OCI-LY7 (cell line): Measurements from ENCODE around the gene ZNF155. TPM values are rescaled to one million over a fixed set of nuclear protein-coding genes. Genes with fewer than 3 reads are reported as not detected.

Source experiments
- BruUV-seq: library from RNA; stranded (reverse); fragments of 400-500 nt; replicated peaks from 2 replicates; lab custom pipeline; 2021; lab: Mats Ljungman, UMichigan
- CTCF ChIA-PET: fragments of 300-600 bp; sonication (Branson Sonifier 250); formaldehyde crosslinking; loops from one replicate; lab custom pipeline; 2022; ENCODE audit warnings: antibody characterized with exemption; ENCODE audit not compliant: unreplicated experiment; lab: Charles Lee
- POLR2A ChIA-PET: fragments of 300-600 bp; sonication (Branson Sonifier 250); formaldehyde crosslinking; loops from one replicate; lab custom pipeline; 2022; ENCODE audit warnings: antibody characterized with exemption; lab: Charles Lee
- DNase-seq: peaks from one replicate; pipeline ENCODE4 v3.0.0-alpha.2; 2015; ENCODE audit warnings: low spot score
- H2AFZ ChIP-seq: fragments of 200-600 bp; sonication (generic), shearing (Covaris generic); 2 replicates; pipeline ENCODE4 v1.6.1; 2014; ENCODE audit warnings: mild to moderate bottlenecking, antibody characterized with exemption, low read length, moderate library complexity
- H3K27ac ChIP-seq: fragments of 200-600 bp; sonication (generic); 2 replicates; pipeline ENCODE4 v1.5.1; 2014; ENCODE audit warnings: mixed run types, low read depth, mild to moderate bottlenecking, moderate library complexity, low read length, inconsistent platforms; ENCODE audit not compliant: poor library complexity, severe bottlenecking
- H3K36me3 ChIP-seq: fragments of 200-600 bp; sonication (generic); 2 replicates; pipeline ENCODE4 v1.6.1; 2014; ENCODE audit warnings: mild to moderate bottlenecking, antibody characterized with exemption, low read length, moderate library complexity, mixed read lengths; ENCODE audit not compliant: insufficient read depth
- H3K4me1 ChIP-seq: fragments of 200-600 bp; sonication (generic); 2 replicates; pipeline ENCODE4 v1.5.1; 2014; ENCODE audit warnings: mild to moderate bottlenecking, low read length; ENCODE audit not compliant: insufficient read depth, poor library complexity, severe bottlenecking
- H3K4me2 ChIP-seq: fragments of 200-600 bp; sonication (generic); 2 replicates; pipeline ENCODE4 v1.6.1; 2014; ENCODE audit warnings: mild to moderate bottlenecking, low read length
- H3K4me3 ChIP-seq: fragments of 200-600 bp; sonication (generic); 2 replicates; pipeline ENCODE4 v1.5.1; 2014; ENCODE audit warnings: mild to moderate bottlenecking, low read depth, low read length; ENCODE audit not compliant: poor library complexity, severe bottlenecking
- H3K79me2 ChIP-seq: fragments of 200-600 bp; sonication (generic); 2 replicates; pipeline ENCODE4 v1.6.1; 2016; ENCODE audit warnings: low read depth, mild to moderate bottlenecking, low read length, moderate library complexity, mixed read lengths; ENCODE audit not compliant: insufficient read depth
- H3K9me2 ChIP-seq: fragments of 200-600 bp; sonication (generic); 2 replicates; pipeline ENCODE4 v1.6.1; 2016; ENCODE audit warnings: mild to moderate bottlenecking, low read length, mixed read lengths; ENCODE audit not compliant: insufficient read depth
- H3K9me3 ChIP-seq: fragments of 200-600 bp; sonication (generic); 2 replicates; pipeline ENCODE4 v1.6.1; 2014; ENCODE audit warnings: mild to moderate bottlenecking, mixed run types, low read length, mixed read lengths
- H4K20me1 ChIP-seq: fragments of 200-600 bp; sonication (generic); 2 replicates; pipeline ENCODE4 v1.6.1; 2014; ENCODE audit warnings: mild to moderate bottlenecking, antibody characterized with exemption, low read length, moderate library complexity, mixed read lengths; ENCODE audit not compliant: insufficient read depth
- CTCF ChIP-seq: fragments of 200-600 bp; sonication (generic); conservative IDR thresholded peaks from 2 replicates; pipeline ENCODE4 v1.5.1; 2014; ENCODE audit warnings: mild to moderate bottlenecking, antibody characterized with exemption, low read length, moderate library complexity, mixed read lengths
- EZH2phosphoT487 ChIP-seq: fragments of 200-600 bp; sonication (generic); IDR thresholded peaks from 2 replicates; pipeline ENCODE4 v1.6.1; 2018; ENCODE audit warnings: low read depth, borderline replicate concordance, mild to moderate bottlenecking, mixed run types, antibody characterized with exemption, low read length, moderate library complexity, mixed read lengths
- intact Hi-C: fragments of 100-400 bp; cut with micrococcal nuclease; formaldehyde crosslinking; loops from one replicate; pipeline ENCODE4 v1.10.0; 2022; ENCODE audit not compliant: unreplicated experiment
- total RNA-seq, 2 experiments: library from RNA; depleted of rRNA in 1 of 2; stranded (reverse); fragments of >200 nt in 1 of 2; shearing (Covaris generic) in 1 of 2; gene quantifications; 2 replicates each; pipeline ENCODE4 v1.2.3, GENCODE V29; 2014 to 2022

The ZNF155 gene
- total RNA-seq, 2 experiments from 2014 or later = not detected

GRCh38 chr19:44007473-44007872 is 23.5 kb downstream of the ZNF155 start:
- Histone ChIP-seq H3K27ac (no peak overlapping the region), H3K79me2 (no peaks in the 10 kb centered on the region), H2AFZ (no peak overlapping the region), H3K4me2 (no peak overlapping the region), H4K20me1 (no peaks in the 10 kb centered on the region), H3K9me3 (no peaks in the 10 kb centered on the region), H3K4me1 (peaks cover 4% of the 10 kb centered on the region), H3K9me2 (no peaks in the 10 kb centered on the region), H3K4me3 (no peak overlapping the region), H3K36me3 (peaks cover 25% of the 10 kb centered on the region)
- no peak for DNase-seq
- CTCF ChIA-PET = no interaction called here
- TF ChIP-seq CTCF = no peak
- TF ChIP-seq EZH2phosphoT487 = no peak
- BruUV-seq = no TSS peak
- intact Hi-C loops = loop anchor here (10.0 kb wide), 1 partner anchor 87 kb away; the partner anchor contains the start of gene ZNF224
- POLR2A ChIA-PET = no interaction called here

GRCh38 chr19:44010468-44010867 is 26.5 kb downstream of the ZNF155 start:
- no peak for DNase-seq
- Histone ChIP-seq H3K27ac (no peak overlapping the region), H3K4me1 (no peaks in the 10 kb centered on the region), H3K36me3 (peaks cover 25% of the 10 kb centered on the region), H3K79me2 (no peaks in the 10 kb centered on the region), H4K20me1 (no peaks in the 10 kb centered on the region), H2AFZ (no peak overlapping the region), H3K9me2 (no peaks in the 10 kb centered on the region), H3K4me2 (no peak overlapping the region), H3K9me3 (no peaks in the 10 kb centered on the region), H3K4me3 (no peak overlapping the region)
- no TSS peak for BruUV-seq
- ChIA-PET POLR2A (no interaction called here), CTCF (no interaction called here)
- no peak for TF ChIP-seq EZH2phosphoT487
- TF ChIP-seq CTCF = no peak
- intact Hi-C loops = no loop called here

GRCh38 chr19:44019498-44019897 is 35.5 kb downstream of the ZNF155 start:
- Histone ChIP-seq H3K4me1 (no peaks in the 10 kb centered on the region), H4K20me1 (no peaks in the 10 kb centered on the region), H2AFZ (no peak overlapping the region), H3K4me3 (no peak overlapping the region), H3K4me2 (no peak overlapping the region), H3K79me2 (no peaks in the 10 kb centered on the region), H3K27ac (no peak overlapping the region), H3K9me2 (no peaks in the 10 kb centered on the region), H3K36me3 (no peaks in the 10 kb centered on the region), H3K9me3 (no peaks in the 10 kb centered on the region)
- ChIA-PET POLR2A (no interaction called here), CTCF (no interaction called here)
- no peak for TF ChIP-seq EZH2phosphoT487
- TF ChIP-seq CTCF = no peak
- DNase-seq = no peak
- no TSS peak for BruUV-seq
- intact Hi-C loops = no loop called here
